ENCODE results near the gene GLUD2.
"Not testable (repeated sequence)": the region's sequence is repeated elsewhere in the genome, so short reads cannot be mapped to it uniquely, and the experiment has no call there.

The GLUD2 gene
- total RNA-seq, result 0.72 to 2.0 reads per million in 2 donors

DNA sequence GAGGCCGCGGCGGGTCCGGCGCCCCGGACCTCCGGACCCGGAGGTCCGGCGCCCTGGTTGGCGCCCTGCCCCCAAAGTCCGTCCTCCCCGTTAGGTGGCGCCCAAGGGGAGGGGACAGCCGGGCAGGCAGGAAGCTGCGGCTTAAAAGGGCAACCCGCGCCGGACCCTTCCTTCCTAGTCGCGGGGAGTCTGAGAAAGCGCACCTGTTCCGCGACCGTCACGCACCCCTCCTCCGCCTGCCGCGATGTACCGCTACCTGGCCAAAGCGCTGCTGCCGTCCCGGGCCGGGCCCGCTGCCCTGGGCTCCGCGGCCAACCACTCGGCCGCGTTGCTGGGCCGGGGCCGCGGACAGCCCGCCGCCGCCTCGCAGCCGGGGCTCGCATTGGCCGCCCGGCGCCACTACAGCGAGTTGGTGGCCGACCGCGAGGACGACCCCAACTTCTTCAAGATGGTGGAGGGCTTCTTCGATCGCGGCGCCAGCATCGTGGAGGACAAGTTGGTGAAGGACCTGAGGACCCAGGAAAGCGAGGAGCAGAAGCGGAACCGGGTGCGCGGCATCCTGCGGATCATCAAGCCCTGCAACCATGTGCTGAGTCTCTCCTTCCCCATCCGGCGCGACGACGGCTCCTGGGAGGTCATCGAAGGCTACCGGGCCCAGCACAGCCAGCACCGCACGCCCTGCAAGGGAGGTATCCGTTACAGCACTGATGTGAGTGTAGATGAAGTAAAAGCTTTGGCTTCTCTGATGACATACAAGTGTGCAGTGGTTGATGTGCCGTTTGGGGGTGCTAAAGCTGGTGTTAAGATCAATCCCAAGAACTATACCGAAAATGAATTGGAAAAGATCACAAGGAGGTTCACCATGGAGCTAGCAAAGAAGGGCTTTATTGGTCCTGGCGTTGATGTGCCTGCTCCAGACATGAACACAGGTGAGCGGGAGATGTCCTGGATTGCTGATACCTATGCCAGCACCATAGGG lies at the start of gene GLUD2:
Gene GLUD2 (plus strand): TSS at position 170 of the 979 bp plus-strand sequence. CDS start 75 bp downstream, at position 245.
- DNase-seq, result not testable (repeated sequence)

DNA sequence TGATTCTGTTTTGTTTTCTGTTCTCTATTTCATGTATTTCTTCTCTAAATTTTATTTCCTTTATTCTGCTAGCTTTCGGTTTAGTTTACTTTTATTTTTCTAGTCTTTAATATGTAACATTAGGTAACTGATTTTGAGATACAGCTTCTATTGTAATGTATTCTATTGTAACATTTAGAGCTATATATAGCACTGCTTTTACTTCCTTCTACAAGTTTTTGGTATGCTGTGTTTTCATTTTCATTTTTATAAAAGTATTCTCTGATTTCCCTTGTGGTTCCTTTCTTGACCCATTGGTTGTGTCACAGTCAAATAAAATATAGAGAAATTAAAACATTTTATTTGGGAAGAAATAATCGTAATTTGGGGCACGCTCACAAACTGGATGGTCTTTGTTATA lies 48.0 kb upstream of the GLUD2 start:
- DNase-seq, result no peak

- no peak for DNase-seq
Measured at GRCh38 chrX:121000589-121000988, 46.8 kb upstream of the GLUD2 start.

- DNase-seq, result no peak
Measured at GRCh38 chrX:121008920-121009319, 38.5 kb upstream of the GLUD2 start.

DNA sequence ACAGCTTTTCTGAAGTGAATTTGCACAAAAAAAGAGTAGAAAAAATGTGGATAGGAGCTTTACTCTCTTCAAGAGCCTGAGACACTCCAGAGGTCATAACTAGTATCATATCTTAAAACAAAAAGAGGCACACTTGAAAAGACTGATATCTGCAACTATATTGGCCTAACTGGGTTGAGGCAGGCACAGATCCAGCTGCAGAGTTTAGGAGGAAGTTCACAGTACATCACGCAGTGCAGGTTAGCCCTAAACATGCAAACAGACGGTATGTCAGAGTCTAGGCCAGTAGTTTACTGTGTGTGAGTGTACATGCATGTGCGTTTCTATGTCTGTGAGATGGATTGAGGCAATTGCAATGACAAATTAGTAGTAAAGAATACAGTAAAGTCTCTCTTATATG lies 37.6 kb upstream of the GLUD2 start:
- DNase-seq, result no peak

- no peak for DNase-seq
Measured at GRCh38 chrX:121010218-121010617, 37.2 kb upstream of the GLUD2 start.

DNA sequence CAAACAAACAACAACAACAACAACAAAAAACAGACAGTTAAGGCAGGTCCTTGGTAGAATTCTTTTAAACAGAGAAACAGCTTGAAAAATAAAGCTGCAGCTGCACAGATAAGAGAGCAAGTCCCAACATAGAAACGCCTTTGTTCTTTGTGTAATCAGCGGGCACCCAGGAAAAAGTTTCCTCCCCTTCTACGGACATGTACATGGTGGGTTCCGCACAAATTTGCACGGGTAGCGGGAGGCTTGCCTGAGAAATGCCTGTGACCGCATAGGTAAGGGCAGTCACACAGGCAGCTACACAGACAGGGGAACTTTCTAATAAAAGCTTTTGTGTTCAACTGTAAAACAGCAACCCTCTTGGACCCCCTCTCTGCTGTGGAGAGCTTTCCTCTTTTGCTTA lies 36.2 kb upstream of the GLUD2 start:
- DNase-seq, result no peak

DNA sequence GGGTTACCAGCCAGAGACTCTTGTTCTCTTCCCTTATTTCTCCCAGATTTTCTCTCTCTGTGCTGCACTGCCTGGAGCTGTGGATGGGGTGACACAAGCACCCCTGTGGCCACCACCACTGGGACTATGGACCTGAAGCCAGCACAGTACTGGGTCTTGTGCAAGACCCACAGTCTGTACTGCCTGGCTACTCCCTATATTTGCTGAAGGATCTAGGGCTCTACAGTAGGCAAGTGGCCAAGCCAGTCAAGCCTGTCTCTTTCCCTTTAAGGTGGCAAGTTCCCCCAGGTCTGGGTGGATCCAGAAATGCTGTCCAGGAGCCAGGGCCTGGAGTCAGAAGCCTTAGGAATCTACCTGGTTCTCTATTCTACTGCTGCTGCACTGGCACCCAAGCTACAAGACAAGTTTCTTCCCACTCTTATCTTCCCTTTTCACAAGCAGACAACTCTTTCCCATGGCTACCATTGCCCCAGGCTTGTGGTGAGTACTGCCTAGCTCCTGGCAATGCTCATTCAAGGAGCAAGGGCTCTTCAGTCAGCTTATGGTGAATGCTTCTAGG lies 33.4 kb upstream of the GLUD2 start:
- no peak for DNase-seq

GRCh38 chrX:121014826-121015225 lies 32.6 kb upstream of the GLUD2 start:
- no peak for DNase-seq

DNA sequence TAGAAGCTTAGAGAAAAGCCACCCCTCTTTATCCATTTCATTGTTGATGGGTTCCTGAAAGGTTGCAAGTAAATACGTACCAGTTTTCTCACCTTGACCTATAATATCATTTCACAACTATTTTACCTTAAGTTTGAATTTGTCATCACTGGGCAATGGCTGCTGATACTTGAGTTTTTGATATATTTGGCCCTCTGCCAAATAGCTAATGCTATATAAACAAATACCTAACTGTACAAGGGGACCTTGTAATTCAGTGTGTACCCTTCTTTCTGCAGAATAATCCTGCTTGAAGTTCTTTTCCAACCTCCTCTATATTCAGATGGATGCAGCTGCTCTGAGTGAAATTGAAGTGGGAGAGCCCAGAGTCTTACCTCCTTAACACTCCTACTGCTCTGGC lies 19.0 kb upstream of the GLUD2 start:
- DNase-seq, result no peak

- no peak for DNase-seq
Measured at GRCh38 chrX:121030083-121030482, 17.3 kb upstream of the GLUD2 start.

DNA sequence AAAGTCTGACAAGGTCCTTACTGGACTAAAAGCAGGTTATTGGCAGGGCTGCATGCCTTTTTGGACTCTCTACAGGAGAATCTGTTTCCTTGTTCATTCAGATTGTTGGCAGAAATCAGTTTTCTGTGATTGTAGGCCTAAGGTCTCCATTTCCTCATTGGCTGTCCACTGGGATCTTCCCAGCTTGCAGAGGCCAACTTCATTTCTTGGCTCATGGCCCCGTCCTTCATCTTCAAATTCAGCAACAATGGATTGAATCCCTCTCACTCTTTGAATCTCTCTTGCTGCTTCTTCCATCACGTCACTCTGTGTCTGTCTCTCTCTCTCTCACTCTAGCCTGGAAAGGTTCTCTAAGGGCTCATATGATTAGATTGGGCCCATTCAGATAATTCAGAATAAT lies 14.9 kb upstream of the GLUD2 start:
- no peak for DNase-seq

GRCh38 chrX:121036137-121036536 lies 11.3 kb upstream of the GLUD2 start:
- no peak for DNase-seq

DNA sequence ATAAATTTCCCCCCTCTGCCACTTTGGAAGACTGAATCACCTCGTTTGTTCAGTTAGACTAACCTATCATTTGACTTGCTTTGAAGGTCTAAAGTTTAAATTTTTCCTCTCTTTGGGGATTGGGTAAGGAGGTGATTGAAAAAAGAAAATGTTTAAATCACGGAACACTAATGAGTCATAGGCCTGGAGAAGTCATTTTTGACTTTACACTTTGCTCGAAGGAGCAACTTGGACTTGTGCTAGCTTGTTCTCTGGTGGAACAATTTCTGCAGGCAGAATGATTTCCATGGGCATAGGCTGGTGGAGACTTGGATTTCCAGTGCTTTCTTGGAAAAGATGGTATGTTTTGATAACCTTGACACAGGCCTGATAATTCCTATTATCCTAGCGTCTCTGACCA lies 10.5 kb upstream of the GLUD2 start:
- no peak for DNase-seq

- DNase-seq, result no peak
Measured at GRCh38 chrX:121050781-121051180, 3.4 kb downstream of the GLUD2 start.

DNA sequence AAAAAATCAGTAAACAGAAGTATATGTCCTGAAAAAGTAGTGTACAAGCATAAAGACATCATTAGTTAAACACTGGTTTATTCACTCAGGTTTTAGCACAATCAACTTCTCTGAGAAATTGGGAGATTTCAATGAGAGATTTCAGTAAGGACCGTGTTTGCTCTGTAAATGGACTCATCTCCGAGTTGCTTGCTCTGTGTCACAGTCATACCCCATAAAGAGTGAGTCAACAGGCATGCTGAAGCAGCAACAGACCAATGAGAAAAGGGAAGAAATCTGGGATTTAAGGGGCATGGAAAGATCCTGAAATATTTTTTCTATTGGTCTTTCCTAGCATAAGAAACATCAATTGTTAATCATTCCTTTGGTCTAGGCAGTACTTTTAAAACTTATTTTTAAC lies 4.7 kb downstream of the GLUD2 start:
- DNase-seq, result no peak

- no peak for DNase-seq
Measured at GRCh38 chrX:121062289-121062688, 14.9 kb downstream of the GLUD2 start.

- no peak for DNase-seq
Measured at GRCh38 chrX:121064579-121064978, 17.2 kb downstream of the GLUD2 start.

DNA sequence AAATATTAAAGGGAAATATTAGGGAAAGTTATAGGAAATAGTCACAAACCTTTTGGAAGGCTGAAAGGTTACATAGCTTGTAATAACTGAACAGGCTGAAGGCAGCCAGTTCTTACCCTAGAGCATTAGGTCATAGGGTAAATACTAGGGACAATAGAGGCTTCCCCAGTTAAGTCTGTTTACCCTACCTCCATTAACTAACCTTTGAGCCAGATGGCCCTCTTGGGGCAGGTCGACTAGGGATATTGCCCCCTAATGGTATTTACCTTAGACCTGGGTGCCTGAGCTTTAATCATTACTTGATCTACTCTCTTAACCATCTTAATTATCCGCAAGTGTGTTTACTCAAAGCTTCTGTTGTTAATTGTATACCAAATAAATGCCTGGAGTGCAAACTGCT lies 36.8 kb downstream of the GLUD2 start:
- not testable (repeated sequence) for DNase-seq

DNA sequence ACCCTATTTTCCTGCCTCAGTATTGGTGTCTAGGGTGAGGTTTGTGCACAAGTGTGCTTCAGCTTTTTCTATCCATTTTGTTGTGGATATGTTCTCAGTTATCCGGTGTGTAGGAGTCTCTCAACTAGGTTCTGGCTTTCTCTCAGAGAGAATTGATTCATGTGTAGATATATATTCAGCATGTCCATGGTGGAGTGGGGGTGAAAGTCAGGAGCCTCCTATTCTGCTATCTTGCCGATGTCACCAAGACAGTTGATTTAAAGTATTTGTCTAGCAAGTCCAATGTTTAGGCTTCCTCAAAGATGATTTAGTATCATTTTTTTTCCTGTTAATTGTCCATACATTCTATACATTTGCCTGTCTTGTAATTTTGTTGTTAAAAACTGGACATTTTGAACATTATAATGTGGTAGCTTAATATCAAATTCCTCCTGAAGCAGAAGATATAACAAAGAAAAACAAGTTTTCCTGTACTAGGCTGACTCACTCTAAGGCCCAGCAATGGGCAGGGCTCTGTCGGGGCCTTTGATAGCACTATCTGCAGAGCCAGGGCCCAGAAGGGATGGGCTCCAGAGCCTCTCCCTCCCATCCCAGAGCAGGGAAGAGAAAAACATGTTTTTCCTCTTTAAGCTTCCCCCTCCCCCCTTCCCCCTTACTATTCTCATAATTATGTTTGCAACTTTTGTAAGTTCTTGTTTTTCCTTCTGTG lies 37.6 kb downstream of the GLUD2 start:
- no peak for DNase-seq

DNA sequence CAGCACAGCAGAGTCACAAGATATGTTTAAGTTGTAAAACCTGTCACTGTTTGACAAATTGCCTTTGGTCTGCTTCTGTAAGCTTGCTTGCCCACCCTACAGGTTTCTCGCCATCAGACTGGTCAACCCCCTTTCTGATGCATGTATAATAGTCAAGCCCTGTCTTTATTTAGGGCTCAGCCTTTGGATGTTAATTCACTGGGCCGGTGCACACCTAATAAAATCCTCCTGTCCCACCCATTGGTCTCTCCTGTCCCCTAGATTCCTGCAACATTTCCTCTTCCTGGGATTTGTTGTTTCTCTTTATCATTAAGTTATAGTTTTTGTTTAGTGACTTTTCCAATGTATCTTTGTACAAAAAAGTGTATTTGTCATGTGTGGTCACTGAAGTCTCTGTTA lies 38.2 kb downstream of the GLUD2 start:
- no peak for DNase-seq

DNA sequence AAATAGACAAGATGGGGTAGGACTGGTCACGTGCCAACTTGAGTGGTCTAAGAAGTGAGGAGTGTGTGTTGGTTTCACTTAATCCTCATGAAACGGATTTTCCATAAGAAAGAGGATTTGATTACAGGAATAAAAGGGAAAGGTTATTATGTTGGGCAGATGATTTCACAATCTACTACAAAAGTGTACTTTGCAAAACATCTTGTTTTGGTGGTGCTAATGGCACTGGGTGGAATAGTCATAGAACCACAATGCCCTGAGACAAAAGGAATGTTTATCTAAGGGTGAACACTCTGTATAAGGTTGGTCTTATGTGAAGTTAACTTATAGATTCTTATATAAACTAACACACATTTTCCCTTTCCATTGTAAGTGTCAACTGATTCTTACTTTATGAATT lies 45.6 kb downstream of the GLUD2 start:
- no peak for DNase-seq
